GM13977 (cell line): ENCODE results near the gene TEKT2.

Source experiments
- DNase-seq: peaks from one replicate; pipeline ENCODE4 v3.0.0; 2012; ENCODE audit warnings: low spot score
- CTCF ChIP-seq: IDR thresholded peaks from 2 replicates; pipeline ENCODE4 v1.5.1; 2012; ENCODE audit warnings: mild to moderate bottlenecking, control low read depth; ENCODE audit not compliant: insufficient read depth; ENCODE audit errors: extremely low read depth, missing control alignments
- in situ Hi-C: fragments of 300-500 bp; cut with MboI; formaldehyde crosslinking; loops from one replicate; pipeline ENCODE4 v1.12.0; 2022; ENCODE audit warnings: low sequenced_read_pairs, low pct_unique_long_range_greater_than_20kb, mixed read lengths, inconsistent platforms; ENCODE audit not compliant: unreplicated experiment

TEKT2 gene

GRCh38 chr1:36094621-36095061 lies 10.7 kb downstream of the TEKT2 start:
- in situ Hi-C loops, result loop anchor here (10.0 kb wide), 1 partner anchor 90 kb away; no protein-coding TSS in a partner anchor
- no peak for TF ChIP-seq CTCF
- no peak for DNase-seq

- TF ChIP-seq CTCF, result no peak
- DNase-seq, result no peak
- in situ Hi-C loops, result loop anchor here (10.0 kb wide), 1 partner anchor 89 kb away; no protein-coding TSS in a partner anchor
Observed at GRCh38 chr1:36095760-36096405, 12.0 kb downstream of the TEKT2 start.

- DNase-seq, result no peak
Observed at GRCh38 chr1:36096500-36097432, 12.9 kb downstream of the TEKT2 start.

GRCh38 chr1:36097693-36098585 lies 14.0 kb downstream of the TEKT2 start:
- DNase-seq, result no peak
- in situ Hi-C loops, result loop anchor here (10.0 kb wide), 1 partner anchor 87 kb away; no protein-coding TSS in a partner anchor
- no peak for TF ChIP-seq CTCF

More at GRCh38 chr1:36096500-36097432, 12.9 kb downstream of the TEKT2 start:
- in situ Hi-C loops, result loop anchor here (10.0 kb wide), 1 partner anchor 88 kb away; no protein-coding TSS in a partner anchor
- no peak for TF ChIP-seq CTCF

- in situ Hi-C loops, result loop anchor here (10.0 kb wide), 1 partner anchor 86 kb away; no protein-coding TSS in a partner anchor
- no peak for DNase-seq
- TF ChIP-seq CTCF, result no peak
Observed at GRCh38 chr1:36098650-36099365, 14.9 kb downstream of the TEKT2 start.
